M059J (cell line): ENCODE results near the gene NFIA. TPM values are rescaled to one million over a fixed set of nuclear protein-coding genes. Genes with fewer than 3 reads are reported as not detected.
A peak's percentile ranks its signal among the peaks of the same experiment; 100 is the strongest.
"Not testable (repeated sequence)": the region's sequence is repeated elsewhere in the genome, so short reads cannot be mapped to it uniquely, and the experiment has no call there.

Experiments
- DNase-seq: peaks from one replicate; pipeline ENCODE4 v3.0.0-alpha.2; 2012; ENCODE audit warnings: low read depth
- total RNA-seq: library from RNA; depleted of rRNA; stranded (reverse); fragments of >200 nt; shearing (Covaris generic); gene quantifications from 2 replicates; pipeline ENCODE4 v1.2.3, GENCODE V29; 2014

NFIA gene
- total RNA-seq, 1 experiment from 2014 or later: 1.2 TPM

GRCh38 chr1:61058483-61059245, 23.7 kb upstream of the NFIA start:
- DNase-seq: no peak

GRCh38 chr1:61061601-61062000, 20.8 kb upstream of the NFIA start:
- DNase-seq: not testable (repeated sequence)

- no peak for DNase-seq
These were observed 17.7 kb upstream of the NFIA start for GRCh38 chr1:61064673-61065072.

- DNase-seq: no peak
These were observed 14.8 kb upstream of the NFIA start for GRCh38 chr1:61067446-61068019.

GRCh38 chr1:61070054-61070453, 12.3 kb upstream of the NFIA start:
- DNase-seq: no peak

GRCh38 chr1:61071205-61072130, 10.9 kb upstream of the NFIA start:
- DNase-seq: no peak

- DNase-seq: no peak
These were observed 8.5 kb upstream of the NFIA start for GRCh38 chr1:61073871-61074270.

GRCh38 chr1:61075833-61076232, 6.5 kb upstream of the NFIA start:
- not testable (repeated sequence) for DNase-seq

GRCh38 chr1:61076728-61077675, 5.4 kb upstream of the NFIA start:
- DNase-seq: peak; percentile 77

GRCh38 chr1:61077676-61078541, 4.5 kb upstream of the NFIA start:
- DNase-seq: peak; percentile 100

- no peak for DNase-seq
These were observed 3.6 kb upstream of the NFIA start for GRCh38 chr1:61078618-61079295.

- DNase-seq: no peak
These were observed 3.0 kb upstream of the NFIA start for GRCh38 chr1:61079296-61079897.

- DNase-seq: peak; percentile 73
These were observed 2.4 kb upstream of the NFIA start for GRCh38 chr1:61079898-61080336.

- DNase-seq: no peak
These were observed 1.8 kb upstream of the NFIA start for GRCh38 chr1:61080413-61081143.

- no peak for DNase-seq
These were observed 1.1 kb upstream of the NFIA start for GRCh38 chr1:61081144-61081685.

GRCh38 chr1:61081686-61082310, 563 bp upstream of the NFIA start:
- DNase-seq: peak; percentile 24

GRCh38 chr1:61083013-61083806, 849 bp downstream of the NFIA start:
- DNase-seq: peak; percentile 16
